Calu3 (cell line): Measurements from ENCODE around the gene NFX1. TPM values are rescaled to one million over a fixed set of nuclear protein-coding genes. Genes with fewer than 3 reads are reported as not detected.

Source experiments
- BruUV-seq: library from RNA; stranded (reverse); fragments of 400-500 nt; replicated peaks from 2 replicates; lab custom pipeline; 2021; lab: Mats Ljungman, UMichigan
- CTCF ChIA-PET: fragments of 300-600 bp; sonication (Branson Sonifier 250); formaldehyde crosslinking; loops from one replicate; lab custom pipeline; 2022; ENCODE audit warnings: antibody characterized with exemption; lab: Charles Lee
- DNase-seq: peaks from one replicate; pipeline ENCODE4 v3.0.0; 2022
- H3K27ac Mint-ChIP-seq: one replicate; pipeline ENCODE4 v1.8.0; 2022; ENCODE audit warnings: mixed read lengths; ENCODE audit not compliant: unreplicated experiment
- H3K27me3 Mint-ChIP-seq: one replicate; pipeline ENCODE4 v1.8.0; 2022; ENCODE audit warnings: mixed read lengths; ENCODE audit not compliant: unreplicated experiment
- H3K36me3 Mint-ChIP-seq: one replicate; pipeline ENCODE4 v1.8.0; 2022; ENCODE audit warnings: mild to moderate bottlenecking, moderate library complexity, mixed read lengths; ENCODE audit not compliant: insufficient read depth, unreplicated experiment
- H3K4me1 Mint-ChIP-seq: one replicate; pipeline ENCODE4 v1.8.0; 2022; ENCODE audit warnings: mild to moderate bottlenecking, low read depth, mixed read lengths; ENCODE audit not compliant: unreplicated experiment
- H3K4me3 Mint-ChIP-seq: one replicate; pipeline ENCODE4 v1.8.0; 2022; ENCODE audit warnings: mild to moderate bottlenecking, low read depth, moderate library complexity, mixed read lengths; ENCODE audit not compliant: unreplicated experiment
- H3K9me3 Mint-ChIP-seq: one replicate; pipeline ENCODE4 v1.8.0; 2022; ENCODE audit warnings: low read depth, mixed read lengths; ENCODE audit not compliant: unreplicated experiment
- CTCF ChIP-seq: fragments of 200-600 bp; IDR thresholded peaks from one replicate; pipeline ENCODE4 v1.8.0; 2022; ENCODE audit warnings: antibody characterized with exemption; ENCODE audit not compliant: unreplicated experiment
- intact Hi-C: fragments of 100-400 bp; cut with micrococcal nuclease; formaldehyde crosslinking; loops from one replicate; pipeline ENCODE4 v1.10.0; 2022; ENCODE audit not compliant: unreplicated experiment
- total RNA-seq: library from RNA; stranded (reverse); gene quantifications from 2 replicates; pipeline ENCODE4 v1.2.3, GENCODE V29; 2022

The NFX1 gene
- total RNA-seq, 1 experiment from 2014 or later, result 27.3 TPM

- DNase-seq, result no peak
- BruUV-seq, result no TSS peak
- no peak for TF ChIP-seq CTCF
- Mint-ChIP-seq H3K9me3 (no peaks in the 10 kb centered on the region), H3K27me3 (no peaks in the 10 kb centered on the region), H3K36me3 (peaks cover 5% of the 10 kb centered on the region), H3K4me3 (no peak overlapping the region), H3K27ac (no peak overlapping the region), H3K4me1 (no peaks in the 10 kb centered on the region)
- intact Hi-C loops, result no loop called here
- CTCF ChIA-PET, result no interaction called here
Measured at GRCh38 chr9:33249983-33250382, 40.3 kb upstream of the NFX1 start.

- H3K9me3 Mint-ChIP-seq, result no peaks in the 10 kb centered on the region
- no peaks in the 10 kb centered on the region for H3K27me3 Mint-ChIP-seq
- no peaks in the 10 kb centered on the region for H3K4me1 Mint-ChIP-seq
- intact Hi-C loops, result no loop called here
- no peak for TF ChIP-seq CTCF
- no peak for DNase-seq
- no TSS peak for BruUV-seq
- H3K27ac Mint-ChIP-seq, result no peak overlapping the region
- peaks cover 6% of the 10 kb centered on the region for H3K36me3 Mint-ChIP-seq
- H3K4me3 Mint-ChIP-seq, result no peak overlapping the region
- CTCF ChIA-PET, result no interaction called here
Measured at GRCh38 chr9:33250458-33250995, 39.8 kb upstream of the NFX1 start.

- no peak for DNase-seq
- no peak for TF ChIP-seq CTCF
- no TSS peak for BruUV-seq
- Mint-ChIP-seq H3K36me3 (peaks cover 28% of the 10 kb centered on the region), H3K4me3 (no peak overlapping the region), H3K4me1 (no peaks in the 10 kb centered on the region), H3K27ac (no peak overlapping the region), H3K9me3 (no peaks in the 10 kb centered on the region), H3K27me3 (no peaks in the 10 kb centered on the region)
- CTCF ChIA-PET, result interaction anchor here (0.7 to 1.2 kb wide), 2 partner anchors 14 to 139 kb away, joined by 5 to 7 read pairs; partner anchors contain the start of gene SPINK4
- intact Hi-C loops, result no loop called here
Measured at GRCh38 chr9:33254211-33254610, 36.1 kb upstream of the NFX1 start.

- no peak for DNase-seq
- CTCF ChIA-PET, result no interaction called here
- Mint-ChIP-seq H3K27ac (no peak overlapping the region), H3K4me3 (no peak overlapping the region), H3K9me3 (no peaks in the 10 kb centered on the region), H3K36me3 (peaks cover 36% of the 10 kb centered on the region), H3K27me3 (no peaks in the 10 kb centered on the region), H3K4me1 (no peaks in the 10 kb centered on the region)
- TF ChIP-seq CTCF, result no peak
- intact Hi-C loops, result no loop called here
- BruUV-seq, result no TSS peak
Measured at GRCh38 chr9:33255014-33255413, 35.3 kb upstream of the NFX1 start.
